ENCODE results near the gene RPS19. TPM values are rescaled to one million over a fixed set of nuclear protein-coding genes. Genes with fewer than 3 reads are reported as not detected.
A peak's percentile ranks its signal among the peaks of the same experiment; 100 is the strongest.

The RPS19 gene
- total RNA-seq, 1 donor = 600 TPM

- H3K4me3 ChIP-seq (ENCODE audit: low read depth, low read length) = no peak overlapping the region
- TF ChIP-seq, protein P1, sequence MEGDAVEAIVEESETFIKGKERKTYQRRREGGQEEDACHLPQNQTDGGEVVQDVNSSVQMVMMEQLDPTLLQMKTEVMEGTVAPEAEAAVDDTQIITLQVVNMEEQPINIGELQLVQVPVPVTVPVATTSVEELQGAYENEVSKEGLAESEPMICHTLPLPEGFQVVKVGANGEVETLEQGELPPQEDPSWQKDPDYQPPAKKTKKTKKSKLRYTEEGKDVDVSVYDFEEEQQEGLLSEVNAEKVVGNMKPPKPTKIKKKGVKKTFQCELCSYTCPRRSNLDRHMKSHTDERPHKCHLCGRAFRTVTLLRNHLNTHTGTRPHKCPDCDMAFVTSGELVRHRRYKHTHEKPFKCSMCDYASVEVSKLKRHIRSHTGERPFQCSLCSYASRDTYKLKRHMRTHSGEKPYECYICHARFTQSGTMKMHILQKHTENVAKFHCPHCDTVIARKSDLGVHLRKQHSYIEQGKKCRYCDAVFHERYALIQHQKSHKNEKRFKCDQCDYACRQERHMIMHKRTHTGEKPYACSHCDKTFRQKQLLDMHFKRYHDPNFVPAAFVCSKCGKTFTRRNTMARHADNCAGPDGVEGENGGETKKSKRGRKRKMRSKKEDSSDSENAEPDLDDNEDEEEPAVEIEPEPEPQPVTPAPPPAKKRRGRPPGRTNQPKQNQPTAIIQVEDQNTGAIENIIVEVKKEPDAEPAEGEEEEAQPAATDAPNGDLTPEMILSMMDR (IDR thresholded peaks at IDR 0.05; ENCODE audit: insufficient read depth, low read depth, low read length) = no peak
- no peak for DNase-seq (ENCODE audit: low read depth)
Measured at GRCh38 chr19:41816761-41817160, 43.3 kb upstream of the RPS19 start.

- TF ChIP-seq, protein P1 (IDR thresholded peaks at IDR 0.05; ENCODE audit: insufficient read depth, low read depth, low read length) = peak; percentile 65
- H3K4me3 ChIP-seq (ENCODE audit: low read depth, low read length) = no peak overlapping the region
- DNase-seq (ENCODE audit: low read depth) = peak; percentile 30
Measured at GRCh38 chr19:41821003-41821735, 38.9 kb upstream of the RPS19 start.

DNA sequence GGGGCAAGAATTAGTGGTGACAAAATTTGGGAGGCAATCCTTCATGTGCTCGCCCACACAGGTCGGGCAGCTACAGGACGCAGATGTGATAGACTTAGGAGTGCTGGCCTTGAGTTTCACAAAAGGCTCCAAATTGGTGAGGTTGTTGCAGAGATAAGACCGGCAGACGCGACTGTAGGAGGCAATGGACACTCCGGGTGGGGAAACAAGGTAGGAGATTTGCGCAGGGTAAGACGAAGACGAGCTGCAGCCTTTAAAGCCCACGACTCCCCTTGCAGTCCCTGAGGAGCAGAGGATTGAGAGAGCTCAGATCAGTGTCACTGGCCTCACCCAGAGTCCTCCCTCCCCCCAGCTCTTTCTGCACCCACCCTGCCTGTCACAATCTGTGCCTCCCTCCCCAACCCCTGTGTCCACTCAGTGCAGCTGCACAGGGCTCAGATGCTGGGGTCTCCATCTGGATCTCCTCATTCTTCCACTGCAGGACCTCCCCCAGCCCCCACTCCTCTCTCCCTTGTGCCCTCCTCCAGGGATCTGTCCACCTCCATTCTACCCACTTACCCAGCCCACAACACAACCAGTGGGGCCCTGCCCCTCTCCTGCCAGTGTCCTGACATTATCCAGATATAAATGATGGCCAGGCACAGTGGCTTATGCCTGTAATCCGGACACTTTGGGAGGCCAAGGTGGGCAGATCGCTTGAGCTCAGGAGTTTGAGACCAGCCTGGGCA, 21.9 kb upstream of the RPS19 start:
- no peak overlapping the region for H3K4me3 ChIP-seq (ENCODE audit: low read depth, low read length)
- TF ChIP-seq, protein P1 (IDR thresholded peaks at IDR 0.05; ENCODE audit: insufficient read depth, low read depth, low read length) = no peak
- DNase-seq (ENCODE audit: low read depth) = no peak

GRCh38 chr19:41839211-41839610, 20.8 kb upstream of the RPS19 start:
- TF ChIP-seq, protein P1 (IDR thresholded peaks at IDR 0.05; ENCODE audit: insufficient read depth, low read depth, low read length) = no peak
- no peak overlapping the region for H3K4me3 ChIP-seq (ENCODE audit: low read depth, low read length)
- no peak for DNase-seq (ENCODE audit: low read depth)

DNA sequence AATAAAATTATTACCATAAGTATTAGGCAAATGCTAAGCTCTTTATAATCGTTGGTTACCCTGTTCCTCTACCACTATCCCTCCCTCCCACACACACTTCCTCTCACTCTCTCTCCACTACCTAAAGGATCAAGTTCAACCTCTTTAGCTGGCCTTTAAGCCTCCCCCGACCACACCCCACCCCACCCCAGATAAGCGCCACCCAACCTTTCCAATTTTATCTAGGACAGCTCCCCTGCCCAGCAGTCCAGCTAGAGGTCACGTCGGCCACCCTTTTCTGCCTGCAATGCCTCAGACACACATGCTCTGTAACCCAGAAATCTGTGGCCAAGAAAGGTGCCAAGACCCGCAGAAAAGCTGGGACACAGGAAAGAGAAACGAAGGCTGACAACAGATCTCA, 16.7 kb upstream of the RPS19 start:
- DNase-seq (ENCODE audit: low read depth) = no peak
- TF ChIP-seq, protein P1 (IDR thresholded peaks at IDR 0.05; ENCODE audit: insufficient read depth, low read depth, low read length) = no peak

DNA sequence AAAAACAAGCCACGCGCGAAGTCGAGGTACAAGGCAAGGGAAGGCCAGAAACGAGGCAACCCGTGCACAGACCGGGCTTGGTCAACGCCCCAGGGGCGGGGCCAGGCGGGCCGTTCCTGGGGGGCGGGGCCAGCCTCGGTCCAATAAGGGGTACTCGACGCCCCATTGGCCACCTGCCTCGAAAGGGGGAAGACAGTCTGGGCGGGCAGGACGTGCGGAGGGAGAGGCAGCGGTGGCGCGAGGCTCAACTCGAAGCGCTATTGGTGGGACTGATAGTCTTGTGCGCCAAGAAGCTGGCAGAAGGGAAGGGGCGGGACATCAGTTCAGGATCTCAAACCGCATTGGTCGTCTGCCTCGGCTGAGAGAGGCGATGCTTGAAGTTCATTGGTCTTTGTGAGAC, 15.5 kb upstream of the RPS19 start, which contains the start of gene LYPD4:
LYPD4 (minus strand) TSS at position 83 of the 400 bp plus-strand sequence. CDS start 5,398 bp downstream, outside the sequence.
- TF ChIP-seq, protein P1 (IDR thresholded peaks at IDR 0.05; ENCODE audit: insufficient read depth, low read depth, low read length) = no peak
- DNase-seq (ENCODE audit: low read depth) = no peak

More for the DNA sequence above, 16.7 kb upstream of the RPS19 start:
- no peak overlapping the region for H3K4me3 ChIP-seq (ENCODE audit: low read depth, low read length)

DNA sequence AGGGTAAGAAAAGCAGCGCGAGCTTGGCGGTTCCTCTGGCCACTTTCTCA, 15.2 kb upstream of the RPS19 start, which contains the start of gene DMRTC2:
DMRTC2 (plus strand) TSS at position 42 of the 50 bp plus-strand sequence. CDS start 2,387 bp downstream, outside the sequence.
- TF ChIP-seq, protein P1 (IDR thresholded peaks at IDR 0.05; ENCODE audit: insufficient read depth, low read depth, low read length) = no peak
- H3K4me3 ChIP-seq (ENCODE audit: low read depth, low read length) = no peak within 1 kb of the TSS
- no peak for DNase-seq (ENCODE audit: low read depth)

More for the DNA sequence above, 15.5 kb upstream of the RPS19 start, which contains the start of gene LYPD4:
- H3K4me3 ChIP-seq (ENCODE audit: low read depth, low read length) = no peak within 1 kb of the TSS

All from fibroblast of villous mesenchyme (primary cell).